Osteocyte (in vitro differentiated cells): Measurements from ENCODE around the gene CLMN. TPM values are rescaled to one million over a fixed set of nuclear protein-coding genes. Genes with fewer than 3 reads are reported as not detected.
A peak's percentile ranks its signal among the peaks of the same experiment; 100 is the strongest.

Experiments
- DNase-seq: peaks from one replicate; pipeline ENCODE4 v3.0.0; 2021; ENCODE audit warnings: mixed read lengths; ENCODE audit not compliant: unreplicated experiment; ENCODE audit errors: extremely low spot score
- H3K27ac Mint-ChIP-seq: one replicate; pipeline ENCODE4 v1.8.0; 2021; ENCODE audit warnings: mild to moderate bottlenecking, mixed read lengths; ENCODE audit not compliant: unreplicated experiment
- H3K27me3 Mint-ChIP-seq: one replicate; pipeline ENCODE4 v1.8.0; 2021; ENCODE audit warnings: mixed read lengths; ENCODE audit not compliant: unreplicated experiment
- H3K36me3 Mint-ChIP-seq: one replicate; pipeline ENCODE4 v1.8.0; 2021; ENCODE audit warnings: mixed read lengths; ENCODE audit not compliant: unreplicated experiment
- H3K4me1 Mint-ChIP-seq: one replicate; pipeline ENCODE4 v1.8.0; 2021; ENCODE audit warnings: mixed read lengths; ENCODE audit not compliant: unreplicated experiment
- H3K4me3 Mint-ChIP-seq: one replicate; pipeline ENCODE4 v1.8.0; 2021; ENCODE audit warnings: mild to moderate bottlenecking, moderate library complexity, mixed read lengths; ENCODE audit not compliant: unreplicated experiment
- H3K9me3 Mint-ChIP-seq: one replicate; pipeline ENCODE4 v1.8.0; 2021; ENCODE audit warnings: mixed read lengths; ENCODE audit not compliant: unreplicated experiment
- total RNA-seq: library from RNA; stranded (reverse); gene quantifications from 2 replicates; pipeline ENCODE4 v1.2.1, GENCODE V29; 2021
- TF ChIP-seq, protein P1 (sequence below): fragments of 200-600 bp; sonication (generic); IDR thresholded peaks from 2 replicates; pipeline ENCODE4 v1.5.0; 2021; ENCODE audit warnings: antibody characterized with exemption, mild to moderate bottlenecking, moderate library complexity

Gene CLMN
- total RNA-seq, 1 donor from 2014 or later: 5.4 TPM

DNA sequence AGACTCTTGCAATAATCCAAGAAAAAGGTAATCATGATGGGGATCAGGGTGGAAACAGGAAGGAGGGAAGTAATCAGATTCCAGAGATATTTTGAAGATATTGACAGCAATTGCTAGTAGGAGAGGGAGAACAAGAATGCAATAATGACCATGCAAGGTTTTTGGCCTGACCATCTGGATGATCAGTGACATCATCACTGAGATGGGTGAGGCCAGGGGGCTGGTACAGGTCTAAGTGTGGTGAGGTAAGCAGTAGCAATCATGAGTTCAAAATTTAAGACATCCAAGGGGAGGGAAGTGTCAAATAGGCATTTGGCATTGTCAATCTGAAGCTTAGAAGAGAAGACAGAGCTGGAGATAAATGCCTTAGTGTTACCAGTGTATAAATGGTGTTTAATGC, 24.8 kb upstream of the CLMN start:
- DNase-seq: no peak
- H3K4me1 Mint-ChIP-seq: peaks cover 10% of the 10 kb centered on the region
- H3K27ac Mint-ChIP-seq: no peak overlapping the region
- peaks cover 30% of the 10 kb centered on the region for H3K27me3 Mint-ChIP-seq
- no peaks in the 10 kb centered on the region for H3K36me3 Mint-ChIP-seq
- TF ChIP-seq, protein P1, sequence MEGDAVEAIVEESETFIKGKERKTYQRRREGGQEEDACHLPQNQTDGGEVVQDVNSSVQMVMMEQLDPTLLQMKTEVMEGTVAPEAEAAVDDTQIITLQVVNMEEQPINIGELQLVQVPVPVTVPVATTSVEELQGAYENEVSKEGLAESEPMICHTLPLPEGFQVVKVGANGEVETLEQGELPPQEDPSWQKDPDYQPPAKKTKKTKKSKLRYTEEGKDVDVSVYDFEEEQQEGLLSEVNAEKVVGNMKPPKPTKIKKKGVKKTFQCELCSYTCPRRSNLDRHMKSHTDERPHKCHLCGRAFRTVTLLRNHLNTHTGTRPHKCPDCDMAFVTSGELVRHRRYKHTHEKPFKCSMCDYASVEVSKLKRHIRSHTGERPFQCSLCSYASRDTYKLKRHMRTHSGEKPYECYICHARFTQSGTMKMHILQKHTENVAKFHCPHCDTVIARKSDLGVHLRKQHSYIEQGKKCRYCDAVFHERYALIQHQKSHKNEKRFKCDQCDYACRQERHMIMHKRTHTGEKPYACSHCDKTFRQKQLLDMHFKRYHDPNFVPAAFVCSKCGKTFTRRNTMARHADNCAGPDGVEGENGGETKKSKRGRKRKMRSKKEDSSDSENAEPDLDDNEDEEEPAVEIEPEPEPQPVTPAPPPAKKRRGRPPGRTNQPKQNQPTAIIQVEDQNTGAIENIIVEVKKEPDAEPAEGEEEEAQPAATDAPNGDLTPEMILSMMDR: no peak
- no peak overlapping the region for H3K4me3 Mint-ChIP-seq
- peaks cover 8% of the 10 kb centered on the region for H3K9me3 Mint-ChIP-seq

DNA sequence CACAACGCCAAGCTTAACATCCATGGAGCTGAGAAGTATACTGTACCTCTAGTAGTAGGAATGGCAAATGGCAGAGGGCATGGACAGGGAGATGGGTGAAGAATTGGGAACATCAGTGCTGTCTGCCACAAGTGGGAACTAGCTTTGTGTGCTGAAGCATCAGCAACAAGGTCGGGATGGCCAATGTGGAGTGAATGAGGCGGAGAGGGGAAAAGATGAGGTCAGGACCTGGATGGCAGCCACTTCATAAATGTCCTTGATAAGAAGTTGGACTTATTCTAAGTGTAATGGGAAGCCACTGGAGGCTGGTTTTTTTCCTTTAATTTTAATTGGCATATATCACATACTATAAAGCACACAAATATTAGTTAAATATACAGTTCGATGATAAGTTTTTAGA, 21.9 kb upstream of the CLMN start:
- Mint-ChIP-seq H3K4me1 (peaks cover 10% of the 10 kb centered on the region), H3K27ac (no peak overlapping the region), H3K36me3 (no peaks in the 10 kb centered on the region), H3K27me3 (peaks cover 33% of the 10 kb centered on the region), H3K4me3 (no peak overlapping the region), H3K9me3 (peaks cover 8% of the 10 kb centered on the region)
- DNase-seq: no peak
- TF ChIP-seq, protein P1: no peak

- H3K4me1 Mint-ChIP-seq: peaks cover 10% of the 10 kb centered on the region
- H3K27ac Mint-ChIP-seq: no peak overlapping the region
- no peak for DNase-seq
- no peak overlapping the region for H3K4me3 Mint-ChIP-seq
- peaks cover 37% of the 10 kb centered on the region for H3K27me3 Mint-ChIP-seq
- peaks cover 8% of the 10 kb centered on the region for H3K9me3 Mint-ChIP-seq
- H3K36me3 Mint-ChIP-seq: no peaks in the 10 kb centered on the region
- TF ChIP-seq, protein P1: no peak
Observed at GRCh38 chr14:95341115-95341514, 21.4 kb upstream of the CLMN start.

- DNase-seq: no peak
- Mint-ChIP-seq H3K36me3 (no peaks in the 10 kb centered on the region), H3K4me3 (no peak overlapping the region), H3K4me1 (peaks cover 10% of the 10 kb centered on the region), H3K9me3 (peaks cover 8% of the 10 kb centered on the region), H3K27ac (peak overlapping the region; percentile 44), H3K27me3 (peaks cover 37% of the 10 kb centered on the region)
- TF ChIP-seq, protein P1: no peak
Observed at GRCh38 chr14:95340201-95340697, 20.5 kb upstream of the CLMN start.

DNA sequence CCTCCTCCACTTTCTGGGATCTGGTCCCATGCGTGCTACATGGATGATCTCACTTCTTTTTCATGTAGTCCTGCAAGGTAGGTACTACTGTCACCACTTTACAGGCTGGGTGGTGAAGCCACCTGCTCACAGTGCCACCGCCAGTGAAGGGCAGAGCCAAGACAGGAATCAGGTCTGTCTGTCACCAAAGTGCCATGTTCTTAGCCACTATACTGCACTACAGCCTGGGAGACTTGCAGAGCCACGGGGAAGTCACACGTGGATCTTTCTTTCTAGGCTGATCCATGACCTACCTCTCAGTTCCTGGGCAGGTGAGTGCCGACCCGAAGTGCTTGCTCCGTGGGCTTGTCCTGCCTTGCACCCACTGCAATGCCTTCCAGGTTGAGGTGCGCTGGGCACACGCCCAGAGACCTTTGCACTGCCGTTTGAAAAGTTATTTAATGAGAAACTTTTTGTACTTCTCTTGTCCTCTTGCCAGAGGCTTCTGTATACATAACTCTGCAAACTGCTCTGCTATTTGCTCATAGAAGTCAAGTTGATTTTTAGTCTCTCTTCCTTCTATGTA, 19.7 kb upstream of the CLMN start:
- Mint-ChIP-seq H3K36me3 (no peaks in the 10 kb centered on the region), H3K27me3 (peaks cover 36% of the 10 kb centered on the region), H3K4me1 (peaks cover 10% of the 10 kb centered on the region), H3K4me3 (no peak overlapping the region), H3K27ac (no peak overlapping the region), H3K9me3 (peaks cover 11% of the 10 kb centered on the region)
- TF ChIP-seq, protein P1: no peak
- DNase-seq: no peak
